Measurements from ENCODE around the gene MAP7.

DNA sequence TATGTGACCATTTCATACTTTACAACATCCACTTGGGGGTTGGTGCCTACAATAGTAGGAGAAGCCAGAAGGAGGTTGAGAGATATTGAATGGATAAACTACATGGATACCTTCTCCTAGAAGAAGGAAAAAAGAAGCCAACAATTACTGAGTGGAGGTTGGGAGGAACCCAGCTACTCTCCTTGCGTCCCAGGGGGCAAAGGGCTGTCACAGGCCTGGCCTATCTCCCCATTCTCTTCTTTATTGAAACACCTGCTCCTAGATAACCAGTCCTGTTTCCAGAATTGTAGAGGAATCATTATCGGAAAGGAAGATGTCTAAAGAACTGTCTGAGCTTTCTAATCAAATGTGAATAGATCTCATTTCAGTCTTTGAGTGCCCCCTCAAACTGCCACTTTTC, 115.1 kb downstream of the MAP7 start:
- TF ChIP-seq, protein P1, sequence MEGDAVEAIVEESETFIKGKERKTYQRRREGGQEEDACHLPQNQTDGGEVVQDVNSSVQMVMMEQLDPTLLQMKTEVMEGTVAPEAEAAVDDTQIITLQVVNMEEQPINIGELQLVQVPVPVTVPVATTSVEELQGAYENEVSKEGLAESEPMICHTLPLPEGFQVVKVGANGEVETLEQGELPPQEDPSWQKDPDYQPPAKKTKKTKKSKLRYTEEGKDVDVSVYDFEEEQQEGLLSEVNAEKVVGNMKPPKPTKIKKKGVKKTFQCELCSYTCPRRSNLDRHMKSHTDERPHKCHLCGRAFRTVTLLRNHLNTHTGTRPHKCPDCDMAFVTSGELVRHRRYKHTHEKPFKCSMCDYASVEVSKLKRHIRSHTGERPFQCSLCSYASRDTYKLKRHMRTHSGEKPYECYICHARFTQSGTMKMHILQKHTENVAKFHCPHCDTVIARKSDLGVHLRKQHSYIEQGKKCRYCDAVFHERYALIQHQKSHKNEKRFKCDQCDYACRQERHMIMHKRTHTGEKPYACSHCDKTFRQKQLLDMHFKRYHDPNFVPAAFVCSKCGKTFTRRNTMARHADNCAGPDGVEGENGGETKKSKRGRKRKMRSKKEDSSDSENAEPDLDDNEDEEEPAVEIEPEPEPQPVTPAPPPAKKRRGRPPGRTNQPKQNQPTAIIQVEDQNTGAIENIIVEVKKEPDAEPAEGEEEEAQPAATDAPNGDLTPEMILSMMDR (IDR thresholded peaks at IDR 0.05; ENCODE audit: poor library complexity, severe bottlenecking), result no peak
- TF ChIP-seq RAD21 (conservative IDR thresholded peaks at IDR 0.05) (no peak), EZH2 (IDR thresholded peaks at IDR 0.05; ENCODE audit: borderline replicate concordance, insufficient read depth, low read length, poor library complexity, severe bottlenecking) (no peak), SMC3 (conservative IDR thresholded peaks at IDR 0.05; ENCODE audit: poor library complexity) (no peak), EP300 (conservative IDR thresholded peaks at IDR 0.05; ENCODE audit: poor library complexity, severe bottlenecking) (no peak), POLR2AphosphoS5 (IDR thresholded peaks at IDR 0.05) (no peak)

All from neural cell (in vitro differentiated cells).